22Rv1 (cell line): ENCODE data around the gene LRRC3B.

Source experiments
- H3K27ac ChIP-seq: fragments of 450-650 bp; 2 replicates; pipeline ENCODE4 v1.5.1; 2017
- CTCF ChIP-seq: fragments of 450-650 bp; IDR thresholded peaks from 2 replicates; pipeline ENCODE4 v1.5.1; 2017; ENCODE audit warnings: mild to moderate bottlenecking
- ZFX ChIP-seq: fragments of 450-650 bp; IDR thresholded peaks from 2 replicates; pipeline ENCODE4 v1.6.1; 2017; ENCODE audit warnings: antibody characterized with exemption, borderline replicate concordance

The LRRC3B gene

DNA sequence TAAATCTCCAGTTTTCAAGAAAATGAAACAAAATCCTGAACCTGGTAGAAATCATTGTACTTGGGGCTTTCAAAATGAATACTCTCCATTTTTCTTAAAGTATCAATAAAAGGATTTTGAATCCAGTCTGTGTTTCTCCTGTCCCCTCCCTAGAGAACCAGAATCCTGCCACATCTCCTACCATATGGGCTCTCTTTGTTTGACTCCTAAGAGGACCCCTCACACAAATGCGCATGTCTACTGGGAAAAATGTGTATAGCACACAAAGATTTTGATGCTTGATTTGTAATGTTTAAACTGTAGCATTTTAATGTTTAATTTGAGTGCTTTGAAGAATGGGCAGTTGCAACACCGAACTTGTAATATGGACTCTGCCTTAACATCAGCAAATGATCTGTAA is 25.9 kb downstream of the LRRC3B start:
- no peak for TF ChIP-seq ZFX

GRCh38 chr3:26652164-26652563 is 29.6 kb downstream of the LRRC3B start:
- no peak for TF ChIP-seq CTCF
- TF ChIP-seq ZFX: no peak
- no peak overlapping the region for H3K27ac ChIP-seq

More for the DNA sequence above, 25.9 kb downstream of the LRRC3B start:
- H3K27ac ChIP-seq: no peak overlapping the region

DNA sequence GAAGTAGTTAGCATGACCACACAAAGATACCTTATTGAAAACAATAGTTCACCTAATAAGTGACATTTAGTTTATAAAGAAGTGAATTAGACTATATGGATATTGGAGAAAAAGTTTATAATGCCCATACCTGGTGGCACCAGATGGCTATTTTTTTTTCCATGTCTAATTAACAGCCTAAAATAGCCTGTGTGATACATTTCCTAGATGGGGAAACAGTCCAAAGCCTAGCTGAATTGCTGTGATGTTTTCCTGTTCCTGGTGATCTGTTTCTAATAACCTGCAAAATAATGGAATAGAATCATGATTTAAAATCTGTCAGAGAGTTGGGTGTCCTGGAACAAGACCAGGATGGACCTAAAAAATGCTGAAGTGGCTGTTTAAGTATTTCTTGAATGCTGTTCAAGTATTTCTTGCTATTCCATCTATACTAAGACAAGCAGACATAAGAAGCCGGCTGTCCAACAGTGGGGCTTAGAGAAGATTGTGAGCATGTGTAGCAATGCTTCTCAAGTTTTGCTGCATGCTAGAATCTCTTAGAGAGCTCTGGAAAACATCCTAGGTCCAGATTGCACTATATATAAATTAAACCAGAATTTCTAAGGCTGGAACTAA is 31.3 kb downstream of the LRRC3B start:
- no peak overlapping the region for H3K27ac ChIP-seq
- no peak for TF ChIP-seq CTCF
- no peak for TF ChIP-seq ZFX

- TF ChIP-seq ZFX (no peak), CTCF (no peak)
- H3K27ac ChIP-seq: no peak overlapping the region
Measured at GRCh38 chr3:26655231-26655630, 32.7 kb downstream of the LRRC3B start.

DNA sequence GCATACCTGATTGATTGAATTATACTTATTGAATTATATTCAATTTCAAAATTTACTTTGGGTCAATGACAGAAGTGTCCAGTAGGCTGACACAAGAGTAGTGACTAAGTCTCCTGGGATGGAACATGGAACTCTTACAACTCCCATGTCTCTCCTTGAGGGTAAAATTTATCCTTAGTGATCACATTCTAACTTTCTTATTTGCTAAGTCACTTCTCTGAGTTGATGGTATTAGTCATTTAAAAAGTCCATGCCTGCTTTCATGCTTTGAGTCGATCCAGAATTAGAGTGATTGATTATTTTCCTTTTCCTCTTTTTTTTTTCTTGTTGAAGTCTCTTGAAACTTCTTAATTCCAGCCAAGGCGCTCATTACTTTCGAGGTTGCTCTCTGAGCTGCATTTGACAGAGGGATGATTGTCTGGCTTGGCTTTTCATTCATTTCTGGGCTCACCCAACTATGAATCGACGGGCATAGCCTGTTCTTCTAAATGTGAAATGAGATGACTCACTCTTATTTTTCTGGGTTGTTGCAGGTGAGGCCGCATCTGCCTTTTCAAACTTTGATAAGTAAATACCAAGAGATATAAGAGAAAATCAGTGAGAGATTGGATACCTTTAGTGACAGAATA is 34.9 kb downstream of the LRRC3B start:
- TF ChIP-seq CTCF (no peak), ZFX (no peak)
- H3K27ac ChIP-seq: no peak overlapping the region

DNA sequence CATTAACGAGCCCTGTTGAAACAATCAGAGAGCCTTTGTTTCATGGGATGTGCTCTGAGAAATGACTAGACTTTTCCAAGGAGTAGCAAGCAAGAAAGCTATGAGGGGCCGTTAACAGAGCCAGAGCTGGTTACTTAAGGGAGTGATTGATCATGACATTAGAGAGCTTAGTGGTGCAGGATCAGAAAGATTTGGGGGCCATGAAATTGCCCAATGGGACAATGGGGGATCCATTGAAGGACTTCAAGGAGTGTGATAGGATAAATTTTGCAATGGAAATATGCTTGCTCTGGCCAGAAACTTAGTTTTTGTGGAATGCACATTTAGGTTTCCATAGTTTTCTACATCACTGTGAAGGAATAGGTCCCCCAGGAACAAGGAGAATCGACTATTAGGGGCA is 45.6 kb downstream of the LRRC3B start:
- TF ChIP-seq ZFX (no peak), CTCF (no peak)
- no peak overlapping the region for H3K27ac ChIP-seq

DNA sequence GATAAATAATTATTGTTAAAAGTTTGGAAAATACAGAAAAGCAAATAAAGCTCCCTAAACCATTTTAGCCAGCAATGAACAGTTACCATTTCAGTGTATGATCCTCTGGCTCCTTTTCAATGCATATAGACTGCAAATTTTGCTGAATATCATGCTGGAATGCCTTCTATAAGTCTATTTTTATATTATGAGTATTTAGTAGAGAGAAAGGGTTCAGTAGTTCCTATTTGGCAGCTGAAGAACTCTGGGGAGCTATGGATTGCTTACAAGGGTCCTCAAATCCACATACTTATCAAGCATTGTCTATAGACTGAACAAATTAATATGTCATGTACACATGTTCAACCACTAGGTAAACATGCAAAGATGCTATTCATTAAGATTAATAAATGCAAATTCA is 46.1 kb downstream of the LRRC3B start:
- TF ChIP-seq CTCF: no peak
- TF ChIP-seq ZFX: no peak
- H3K27ac ChIP-seq: no peak overlapping the region

- TF ChIP-seq ZFX (no peak), CTCF (no peak)
- no peak overlapping the region for H3K27ac ChIP-seq
Measured at GRCh38 chr3:26675336-26675735, 52.8 kb downstream of the LRRC3B start.
